Colonic mucosa (tissue), 4 donors: ENCODE measurements around the gene LRRFIP1. TPM values are rescaled to one million over a fixed set of nuclear protein-coding genes. Genes with fewer than 3 reads are reported as not detected.

Source experiments
- DNase-seq: peaks from one replicate; pipeline ENCODE4 v3.0.0-alpha.2; 2020
- H3K27ac ChIP-seq: fragments of 200-600 bp; one replicate; pipeline ENCODE4 v1.8.0; 2021
- H3K27me3 ChIP-seq: fragments of 200-600 bp; one replicate; pipeline ENCODE4 v1.8.0; 2021
- H3K36me3 ChIP-seq: fragments of 200-600 bp; one replicate; pipeline ENCODE4 v1.8.0; 2021
- H3K4me1 ChIP-seq: fragments of 200-600 bp; one replicate; pipeline ENCODE4 v1.8.0; 2021; ENCODE audit warnings: mild to moderate bottlenecking
- H3K4me3 ChIP-seq: fragments of 200-600 bp; one replicate; pipeline ENCODE4 v1.8.0; 2021
- H3K9ac ChIP-seq, 2 donors: one replicate each; pipeline ENCODE4 v1.7.0; 2013; ENCODE audit warnings: control low read depth in 2 of 2, low read depth in 2 of 2, low read length in 2 of 2
- H3K9me3 ChIP-seq: fragments of 200-600 bp; one replicate; pipeline ENCODE4 v1.8.0; 2021
- intact Hi-C: fragments of 100-400 bp; cut with DNase I; formaldehyde crosslinking; loops from one replicate; pipeline ENCODE4 v1.14.1; 2022
- total RNA-seq, 2 donors: library from RNA; stranded (reverse); fragmentation: NEBNext Ultra II Directional in 1 of 2; extraction: Animal tissue kit (Norgen Biotek cat#: 25700) in 1 of 2; gene quantifications; one replicate each; pipeline ENCODE4 v1.2.1, GENCODE V29; 2021
- TF ChIP-seq, protein P1 (sequence below): fragments of 200-600 bp; IDR thresholded peaks from one replicate; pipeline ENCODE4 v1.8.0; 2022; ENCODE audit warnings: antibody characterized with exemption, mild to moderate bottlenecking
- donor health status: healthy.
- donor health status: DM: no; HTN: no; CAD: no.
- donor health status: DM: no; HTN: no; CAD: no.

The LRRFIP1 gene
- total RNA-seq, 2 donors from 2014 or later, result 114 to 133 TPM

DNA sequence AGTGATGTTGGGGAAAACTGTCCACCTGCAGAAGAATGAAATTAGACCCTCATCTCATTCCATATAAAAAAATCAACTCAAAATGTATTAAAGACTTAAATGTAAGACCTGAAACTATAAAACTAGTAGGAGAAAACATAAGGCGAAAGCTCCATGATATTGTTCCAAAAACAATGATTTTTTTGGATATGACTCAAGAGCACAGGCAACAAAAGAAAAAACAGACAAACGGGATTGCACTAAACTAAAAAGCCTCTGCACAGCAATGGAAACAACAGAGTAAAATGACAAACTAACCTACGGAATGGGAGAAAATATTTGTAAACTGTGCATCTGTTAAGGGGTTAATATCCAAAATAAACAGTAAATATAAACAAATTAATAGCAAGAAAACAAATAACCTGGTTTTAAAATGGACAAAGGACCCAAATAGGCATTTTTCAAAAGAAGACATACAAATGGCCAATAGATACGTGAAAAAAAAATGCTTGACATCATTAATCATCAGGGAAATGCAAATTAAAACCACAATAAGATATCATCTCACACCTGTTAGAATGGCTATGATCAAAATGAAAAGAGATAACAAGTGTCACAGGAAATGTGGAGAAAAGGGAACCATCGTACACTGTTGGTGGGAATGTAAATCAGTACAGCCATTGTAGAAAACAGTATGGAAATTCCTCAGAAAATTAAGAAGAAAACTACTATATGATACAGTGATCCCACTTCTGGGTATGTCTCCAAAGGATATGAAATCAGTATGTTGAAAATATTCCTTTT is 26.6 kb downstream of the LRRFIP1 start:
- no peaks in the 10 kb centered on the region for H3K9me3 ChIP-seq
- no peaks in the 10 kb centered on the region for H3K4me1 ChIP-seq
- H3K36me3 ChIP-seq, result no peaks in the 10 kb centered on the region
- H3K27ac ChIP-seq, result no peak overlapping the region
- no peaks in the 10 kb centered on the region for H3K27me3 ChIP-seq
- intact Hi-C loops, result no loop called here
- H3K4me3 ChIP-seq, result no peak overlapping the region
- H3K9ac ChIP-seq, result no peak overlapping the region
- DNase-seq, result no peak
- TF ChIP-seq, protein P1, sequence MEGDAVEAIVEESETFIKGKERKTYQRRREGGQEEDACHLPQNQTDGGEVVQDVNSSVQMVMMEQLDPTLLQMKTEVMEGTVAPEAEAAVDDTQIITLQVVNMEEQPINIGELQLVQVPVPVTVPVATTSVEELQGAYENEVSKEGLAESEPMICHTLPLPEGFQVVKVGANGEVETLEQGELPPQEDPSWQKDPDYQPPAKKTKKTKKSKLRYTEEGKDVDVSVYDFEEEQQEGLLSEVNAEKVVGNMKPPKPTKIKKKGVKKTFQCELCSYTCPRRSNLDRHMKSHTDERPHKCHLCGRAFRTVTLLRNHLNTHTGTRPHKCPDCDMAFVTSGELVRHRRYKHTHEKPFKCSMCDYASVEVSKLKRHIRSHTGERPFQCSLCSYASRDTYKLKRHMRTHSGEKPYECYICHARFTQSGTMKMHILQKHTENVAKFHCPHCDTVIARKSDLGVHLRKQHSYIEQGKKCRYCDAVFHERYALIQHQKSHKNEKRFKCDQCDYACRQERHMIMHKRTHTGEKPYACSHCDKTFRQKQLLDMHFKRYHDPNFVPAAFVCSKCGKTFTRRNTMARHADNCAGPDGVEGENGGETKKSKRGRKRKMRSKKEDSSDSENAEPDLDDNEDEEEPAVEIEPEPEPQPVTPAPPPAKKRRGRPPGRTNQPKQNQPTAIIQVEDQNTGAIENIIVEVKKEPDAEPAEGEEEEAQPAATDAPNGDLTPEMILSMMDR, result no peak

DNA sequence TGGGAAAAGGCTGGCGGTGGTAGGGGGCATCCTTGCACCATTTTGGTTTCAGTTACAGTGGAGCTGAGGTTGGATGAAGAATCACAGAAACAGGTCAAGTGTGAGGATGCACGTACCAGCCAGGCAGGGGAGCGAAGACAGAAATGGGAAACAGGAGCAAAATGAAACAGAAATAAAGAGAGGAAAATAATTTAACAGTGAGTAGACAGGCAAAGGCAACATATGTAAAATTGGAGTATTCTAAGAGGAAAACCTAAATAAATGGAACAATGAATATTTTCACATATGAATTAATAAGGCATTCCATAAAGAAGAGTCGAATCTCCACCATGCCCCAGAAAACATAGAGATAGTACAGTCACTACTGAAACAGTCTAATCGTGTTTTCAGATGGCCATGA is 29.7 kb downstream of the LRRFIP1 start:
- Histone ChIP-seq H3K9ac (no peak overlapping the region), H3K27ac (no peak overlapping the region), H3K27me3 (no peaks in the 10 kb centered on the region), H3K4me1 (no peaks in the 10 kb centered on the region), H3K4me3 (no peak overlapping the region), H3K9me3 (no peaks in the 10 kb centered on the region), H3K36me3 (no peaks in the 10 kb centered on the region)
- TF ChIP-seq, protein P1, result no peak
- DNase-seq, result no peak
- intact Hi-C loops, result no loop called here

DNA sequence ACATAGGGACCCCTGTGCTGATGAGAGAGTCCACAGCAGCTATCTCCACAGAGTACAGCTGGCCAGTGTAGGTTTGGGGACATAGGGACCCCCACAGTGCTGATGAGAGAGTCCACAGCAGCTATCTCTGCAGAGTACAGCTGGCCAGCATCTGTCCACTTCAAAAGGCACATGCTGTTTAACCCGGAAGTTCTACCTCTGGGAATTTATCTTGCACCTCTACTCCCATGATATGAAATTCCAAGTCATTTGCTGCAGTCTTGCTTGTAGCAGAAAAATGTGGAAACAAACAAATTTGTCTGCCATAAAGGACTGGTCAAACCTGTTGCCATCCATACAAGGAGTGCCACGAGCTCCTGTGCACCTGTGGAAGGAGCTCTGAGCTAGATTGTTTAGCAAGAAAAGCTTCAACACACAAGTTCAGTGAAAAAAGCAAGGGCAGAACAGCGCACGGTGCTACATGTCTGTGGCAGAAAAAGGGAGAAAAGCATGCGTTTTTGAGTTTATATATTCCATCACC is 33.1 kb downstream of the LRRFIP1 start:
- Histone ChIP-seq H3K9me3 (no peaks in the 10 kb centered on the region), H3K4me1 (peaks cover 5% of the 10 kb centered on the region), H3K4me3 (no peak overlapping the region), H3K27ac (no peak overlapping the region), H3K36me3 (no peaks in the 10 kb centered on the region), H3K27me3 (no peaks in the 10 kb centered on the region), H3K9ac (no peak overlapping the region)
- TF ChIP-seq, protein P1, result no peak
- intact Hi-C loops, result no loop called here
- no peak for DNase-seq

DNA sequence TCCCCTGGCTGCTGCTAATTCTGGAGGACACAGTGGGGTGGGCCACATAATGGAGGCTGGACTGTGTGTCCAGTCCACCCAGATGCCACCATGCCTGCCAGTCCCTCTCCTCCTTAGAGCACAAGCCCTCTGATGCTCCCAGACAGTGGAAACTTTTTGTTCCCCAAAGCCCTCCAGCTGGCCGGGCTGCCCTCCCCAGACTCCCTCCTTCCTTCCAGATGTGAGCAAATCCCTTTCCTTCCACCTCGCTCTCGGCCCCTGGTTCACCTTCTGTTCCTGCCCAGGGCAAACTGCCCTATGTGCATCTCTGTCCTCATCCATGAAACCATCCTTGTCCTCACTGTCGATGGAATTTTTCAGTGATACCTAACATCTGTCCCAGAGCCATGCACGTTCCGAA is 33.9 kb downstream of the LRRFIP1 start:
- Histone ChIP-seq H3K4me1 (peaks cover 5% of the 10 kb centered on the region), H3K27ac (no peak overlapping the region), H3K9me3 (no peaks in the 10 kb centered on the region), H3K36me3 (no peaks in the 10 kb centered on the region), H3K4me3 (no peak overlapping the region), H3K27me3 (no peaks in the 10 kb centered on the region), H3K9ac (no peak overlapping the region)
- intact Hi-C loops, result no loop called here
- DNase-seq, result no peak
- TF ChIP-seq, protein P1, result no peak

DNA sequence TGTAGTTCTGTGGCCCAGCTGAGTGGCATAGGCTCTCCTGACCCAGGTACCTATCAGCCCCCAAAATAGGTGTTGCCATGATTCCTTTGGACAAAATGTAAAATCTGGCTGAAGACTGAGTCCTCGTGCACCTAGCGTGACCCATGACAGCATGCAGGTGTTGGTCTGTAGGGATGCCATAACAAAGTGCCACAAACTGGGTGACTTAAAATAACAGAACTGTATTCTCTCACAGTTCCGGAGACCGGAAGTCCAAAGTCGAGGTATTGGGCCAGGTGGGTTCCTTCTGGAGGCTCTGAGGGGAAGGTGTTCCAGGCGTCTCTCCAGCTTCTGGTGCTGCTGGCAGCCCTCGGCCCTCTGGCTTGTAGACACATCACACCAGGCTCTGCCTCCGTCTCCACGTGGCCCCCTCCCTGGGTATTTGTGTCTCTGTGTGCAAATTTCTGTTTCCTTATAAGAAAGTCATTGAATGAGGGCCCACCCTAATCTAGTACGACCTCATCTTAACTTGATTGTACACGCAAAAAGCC is 34.5 kb downstream of the LRRFIP1 start:
- H3K9me3 ChIP-seq, result no peaks in the 10 kb centered on the region
- no peak overlapping the region for H3K27ac ChIP-seq
- TF ChIP-seq, protein P1, result no peak
- no peaks in the 10 kb centered on the region for H3K36me3 ChIP-seq
- H3K27me3 ChIP-seq, result no peaks in the 10 kb centered on the region
- no peak overlapping the region for H3K4me3 ChIP-seq
- intact Hi-C loops, result no loop called here
- H3K9ac ChIP-seq, result no peak overlapping the region
- H3K4me1 ChIP-seq, result peaks cover 5% of the 10 kb centered on the region
- DNase-seq, result no peak
